Activated naive CD8-positive, alpha-beta T cell treated with anti-CD3 and anti-CD28 coated beads, Interleukin-2, amount 10 ng/mL, durations not matched to agents 7 days and 5 days (primary cell): ENCODE measurements around the gene HCN1. TPM values are rescaled to one million over a fixed set of nuclear protein-coding genes. Genes with fewer than 3 reads are reported as not detected.
"Not testable (repeated sequence)": the region's sequence is repeated elsewhere in the genome, so short reads cannot be mapped to it uniquely, and the experiment has no call there.

Experiments
- ATAC-seq: fragments of 150-1000 bp; cut with Tn5 transposase; one replicate; pipeline ENCODE4 v1.10.0; 2021; ENCODE audit warnings: low read depth, moderate library complexity
- POLR2A ChIA-PET: fragments of 350-600 bp; sonication (Branson Sonifier 250); formaldehyde crosslinking; loops from one replicate; lab custom pipeline; 2021; ENCODE audit warnings: antibody characterized with exemption; lab: Charles Lee
- DNase-seq: peaks from one replicate; pipeline ENCODE4 v3.0.0; 2021
- H3K27ac Mint-ChIP-seq: one replicate; pipeline ENCODE4 v1.8.0; 2022; ENCODE audit warnings: mild to moderate bottlenecking, mixed read lengths
- H3K27me3 Mint-ChIP-seq: one replicate; pipeline ENCODE4 v1.8.0; 2022; ENCODE audit warnings: mild to moderate bottlenecking, moderate library complexity, mixed read lengths
- H3K36me3 Mint-ChIP-seq: one replicate; pipeline ENCODE4 v1.8.0; 2021; ENCODE audit warnings: mild to moderate bottlenecking, mixed read lengths
- H3K4me1 Mint-ChIP-seq: one replicate; pipeline ENCODE4 v1.8.0; 2021; ENCODE audit warnings: mixed read lengths
- H3K4me3 Mint-ChIP-seq: one replicate; pipeline ENCODE4 v1.8.0; 2022; ENCODE audit warnings: mild to moderate bottlenecking, moderate library complexity, mixed read lengths
- H3K9me3 Mint-ChIP-seq: one replicate; pipeline ENCODE4 v1.8.0; 2021; ENCODE audit warnings: mixed read lengths
- total RNA-seq, 2 experiments: library from RNA; stranded (reverse); gene quantifications; one replicate each; pipeline ENCODE4 v1.2.3, GENCODE V29; 2021

The HCN1 gene
- total RNA-seq, 2 experiments from 2014 or later: not detected

DNA sequence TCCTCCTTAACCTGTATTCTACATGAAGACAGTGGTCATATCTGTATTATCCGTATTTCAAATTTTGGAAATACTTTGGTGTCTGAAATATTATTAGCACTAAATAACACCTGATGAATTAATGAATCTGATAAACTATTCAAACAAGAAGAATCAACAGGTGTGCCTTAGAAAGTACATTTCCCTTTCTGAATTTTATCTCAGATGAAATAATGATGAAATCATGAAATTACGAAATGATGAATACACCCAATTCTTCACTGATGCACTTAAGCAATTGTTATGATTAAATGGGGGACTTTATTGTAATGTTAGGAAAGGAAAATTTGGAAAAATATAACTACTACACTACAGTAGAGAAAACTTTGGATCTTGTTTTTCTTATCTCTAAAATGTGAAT is 313.6 kb downstream of the HCN1 start:
- POLR2A ChIA-PET: no interaction called here
- DNase-seq (no peak), ATAC-seq (no peak)
- no peaks in the 10 kb centered on the region for H3K27me3 Mint-ChIP-seq
- H3K36me3 Mint-ChIP-seq: no peaks in the 10 kb centered on the region
- no peak overlapping the region for H3K27ac Mint-ChIP-seq
- H3K4me1 Mint-ChIP-seq: no peaks in the 10 kb centered on the region
- H3K9me3 Mint-ChIP-seq: peaks cover 6% of the 10 kb centered on the region
- no peak overlapping the region for H3K4me3 Mint-ChIP-seq

DNA sequence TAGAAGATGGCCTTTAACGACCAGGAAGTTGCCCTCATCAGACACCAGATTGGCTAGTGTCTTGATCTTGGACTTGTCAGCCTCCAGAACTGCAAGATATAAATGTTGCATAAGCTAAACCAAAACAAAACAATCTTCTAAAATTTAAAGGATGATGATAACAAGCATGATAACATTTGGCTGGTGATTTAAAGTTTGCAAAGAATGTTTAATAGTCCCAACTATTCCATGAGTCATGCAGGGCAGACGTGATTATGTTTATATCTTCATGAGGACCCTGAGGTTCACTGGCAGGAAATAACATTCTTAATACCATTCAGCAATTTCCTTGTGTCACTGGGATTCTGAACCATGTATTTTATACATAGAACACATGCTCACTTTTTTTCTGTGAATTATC is 319.8 kb downstream of the HCN1 start:
- Mint-ChIP-seq H3K4me1 (no peaks in the 10 kb centered on the region), H3K36me3 (no peaks in the 10 kb centered on the region), H3K4me3 (no peak overlapping the region), H3K27ac (no peak overlapping the region), H3K27me3 (no peaks in the 10 kb centered on the region), H3K9me3 (peaks cover 5% of the 10 kb centered on the region)
- ATAC-seq: no peak
- POLR2A ChIA-PET: no interaction called here
- no peak for DNase-seq

DNA sequence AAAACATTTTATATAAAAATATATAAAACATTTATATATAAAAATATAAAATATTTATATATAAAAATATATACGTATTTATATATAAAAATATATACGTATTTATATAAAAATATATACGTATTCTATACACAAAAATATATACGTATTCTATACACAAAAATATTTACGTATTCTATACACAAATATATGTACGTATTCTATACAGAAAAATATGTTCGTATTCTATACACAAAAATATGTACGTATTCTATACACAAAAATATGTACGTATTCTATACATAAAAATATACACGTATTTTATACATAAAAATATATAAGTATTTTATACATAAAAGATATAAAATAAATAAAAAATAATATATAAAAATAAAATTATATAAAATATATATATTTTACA is 323.6 kb downstream of the HCN1 start:
- no peaks in the 10 kb centered on the region for H3K4me1 Mint-ChIP-seq
- POLR2A ChIA-PET: no interaction called here
- ATAC-seq: no peak
- no peak for DNase-seq
- H3K36me3 Mint-ChIP-seq: no peaks in the 10 kb centered on the region
- H3K27me3 Mint-ChIP-seq: no peaks in the 10 kb centered on the region
- peaks cover 7% of the 10 kb centered on the region for H3K9me3 Mint-ChIP-seq
- H3K4me3 Mint-ChIP-seq: no peak overlapping the region
- H3K27ac Mint-ChIP-seq: no peak overlapping the region

DNA sequence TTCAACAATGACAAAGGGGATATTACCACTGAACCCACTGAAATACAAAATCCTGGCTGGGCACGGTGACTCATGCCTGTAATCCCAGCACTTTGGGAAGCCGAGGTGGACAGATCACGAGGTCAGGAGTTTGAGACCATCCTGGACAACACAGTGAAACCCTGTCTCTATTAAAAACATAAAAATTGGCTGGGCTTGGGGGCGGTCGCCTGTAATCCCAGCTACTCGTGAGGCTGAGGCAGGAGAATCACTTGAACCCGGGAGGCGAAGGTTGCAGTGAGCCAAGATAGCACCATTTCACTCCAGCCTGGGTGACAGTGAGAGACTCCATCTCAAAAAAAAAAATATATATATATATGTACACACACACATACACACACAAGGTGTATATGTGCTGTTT is 324.8 kb downstream of the HCN1 start:
- H3K4me3 Mint-ChIP-seq, ATAC-seq, H3K9me3 Mint-ChIP-seq, POLR2A ChIA-PET, H3K27me3 Mint-ChIP-seq, H3K4me1 Mint-ChIP-seq, DNase-seq, H3K27ac Mint-ChIP-seq, H3K36me3 Mint-ChIP-seq: not testable (repeated sequence)

DNA sequence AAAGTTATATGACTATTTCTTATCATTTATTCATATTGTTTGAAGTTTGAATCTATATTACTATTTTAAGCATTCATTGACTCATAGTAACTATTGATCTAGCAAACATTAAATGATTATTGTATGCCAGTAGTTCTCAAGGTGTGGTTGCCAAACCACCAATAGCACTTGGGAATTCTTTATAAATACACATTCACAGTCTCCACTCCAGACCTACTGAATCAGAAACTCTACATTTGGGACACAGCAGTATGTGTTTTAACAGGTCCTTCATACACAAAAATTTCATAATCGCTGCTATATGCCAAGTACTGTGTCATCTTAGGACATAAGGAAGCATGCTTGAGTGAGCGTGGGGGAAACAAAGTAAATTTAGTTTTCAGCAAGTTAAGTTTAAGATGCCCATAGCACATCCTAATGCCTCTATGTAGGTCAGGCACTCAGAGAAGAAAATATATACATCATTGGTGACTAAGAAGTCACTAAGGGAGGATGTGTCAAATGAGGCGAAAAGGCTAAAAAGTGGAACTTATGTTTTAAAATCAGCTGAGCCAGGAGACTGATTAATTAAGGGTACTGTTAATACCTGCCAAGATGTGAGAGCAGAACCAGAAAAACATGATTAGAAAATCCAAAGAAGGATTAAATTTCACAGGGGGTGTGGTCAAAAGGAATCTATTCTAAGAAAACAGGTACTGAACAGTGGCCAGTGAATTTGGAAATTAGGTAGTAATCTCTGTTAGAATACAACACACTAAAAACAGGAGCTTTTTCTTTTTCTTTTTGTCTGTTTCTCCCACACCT is 340.8 kb downstream of the HCN1 start:
- no peak for DNase-seq
- Mint-ChIP-seq H3K36me3 (no peaks in the 10 kb centered on the region), H3K27ac (no peak overlapping the region), H3K4me3 (no peak overlapping the region), H3K4me1 (no peaks in the 10 kb centered on the region), H3K9me3 (peaks cover 5% of the 10 kb centered on the region), H3K27me3 (no peaks in the 10 kb centered on the region)
- POLR2A ChIA-PET: no interaction called here
- no peak for ATAC-seq

DNA sequence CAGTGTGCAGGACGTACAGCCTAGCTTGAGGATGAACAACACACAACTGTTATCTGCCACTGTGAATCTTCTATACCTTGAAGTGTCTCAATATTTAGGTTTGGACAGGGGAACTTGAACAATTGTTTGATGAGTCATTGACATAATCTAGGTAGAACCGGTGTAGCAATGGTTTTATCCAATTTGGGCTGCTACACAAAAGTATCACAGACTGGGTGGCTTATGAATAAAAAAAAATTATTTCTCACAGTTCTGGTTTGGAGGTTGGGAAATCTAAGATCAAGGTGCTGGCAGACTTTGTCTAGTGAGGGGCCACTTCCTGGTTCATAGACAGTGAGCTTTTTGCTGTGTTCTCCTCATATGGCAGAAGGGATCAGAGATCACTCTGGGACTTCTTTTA is 359.7 kb downstream of the HCN1 start:
- POLR2A ChIA-PET: no interaction called here
- H3K27ac Mint-ChIP-seq: no peak overlapping the region
- H3K9me3 Mint-ChIP-seq: peaks cover 6% of the 10 kb centered on the region
- no peak for DNase-seq
- H3K4me1 Mint-ChIP-seq: no peaks in the 10 kb centered on the region
- no peaks in the 10 kb centered on the region for H3K36me3 Mint-ChIP-seq
- no peak for ATAC-seq
- no peaks in the 10 kb centered on the region for H3K27me3 Mint-ChIP-seq
- H3K4me3 Mint-ChIP-seq: no peak overlapping the region

DNA sequence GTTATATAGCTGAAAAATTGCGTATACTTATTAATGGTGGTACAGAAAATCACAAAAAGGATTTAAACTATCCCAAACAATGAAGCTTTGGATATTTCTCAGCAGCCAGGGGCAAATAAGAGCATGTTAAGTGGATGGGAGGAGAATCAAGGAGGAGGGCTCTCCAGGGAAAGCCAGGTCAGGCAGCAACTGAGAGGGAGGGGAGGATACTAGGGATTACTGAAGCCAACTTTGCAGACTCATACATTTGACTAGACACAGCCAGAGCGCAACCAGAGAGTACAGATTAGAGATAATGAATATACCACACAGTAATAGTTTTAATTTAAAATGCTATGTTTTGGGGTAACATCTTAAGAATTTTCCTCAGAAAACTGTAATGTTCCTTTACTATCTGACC is 360.2 kb downstream of the HCN1 start:
- H3K27ac Mint-ChIP-seq: no peak overlapping the region
- no peak overlapping the region for H3K4me3 Mint-ChIP-seq
- DNase-seq (no peak), ATAC-seq (no peak)
- POLR2A ChIA-PET: no interaction called here
- no peaks in the 10 kb centered on the region for H3K4me1 Mint-ChIP-seq
- H3K9me3 Mint-ChIP-seq: peaks cover 5% of the 10 kb centered on the region
- no peaks in the 10 kb centered on the region for H3K27me3 Mint-ChIP-seq
- H3K36me3 Mint-ChIP-seq: no peaks in the 10 kb centered on the region

DNA sequence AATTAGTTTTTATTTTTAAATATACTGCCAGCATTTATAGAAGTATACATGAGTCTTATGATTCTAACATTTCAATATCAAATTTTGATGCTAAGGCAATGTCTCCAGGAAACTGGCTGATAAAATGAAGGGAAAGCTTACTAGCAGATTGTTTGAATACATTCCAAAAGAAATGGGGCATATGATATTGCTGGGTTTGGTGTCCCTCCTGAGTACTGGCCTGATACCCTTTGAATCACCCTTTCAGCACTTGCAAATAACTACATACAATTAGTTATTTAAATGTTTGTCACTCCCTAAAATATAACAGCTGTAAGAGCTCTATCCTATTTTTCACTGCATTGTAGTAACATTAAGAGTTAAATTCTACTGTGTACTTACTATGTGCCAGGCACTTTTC is 360.8 kb downstream of the HCN1 start:
- no peak overlapping the region for H3K4me3 Mint-ChIP-seq
- H3K4me1 Mint-ChIP-seq: no peaks in the 10 kb centered on the region
- ATAC-seq (no peak), DNase-seq (no peak)
- H3K27me3 Mint-ChIP-seq: no peaks in the 10 kb centered on the region
- peaks cover 4% of the 10 kb centered on the region for H3K9me3 Mint-ChIP-seq
- POLR2A ChIA-PET: no interaction called here
- no peaks in the 10 kb centered on the region for H3K36me3 Mint-ChIP-seq
- no peak overlapping the region for H3K27ac Mint-ChIP-seq

DNA sequence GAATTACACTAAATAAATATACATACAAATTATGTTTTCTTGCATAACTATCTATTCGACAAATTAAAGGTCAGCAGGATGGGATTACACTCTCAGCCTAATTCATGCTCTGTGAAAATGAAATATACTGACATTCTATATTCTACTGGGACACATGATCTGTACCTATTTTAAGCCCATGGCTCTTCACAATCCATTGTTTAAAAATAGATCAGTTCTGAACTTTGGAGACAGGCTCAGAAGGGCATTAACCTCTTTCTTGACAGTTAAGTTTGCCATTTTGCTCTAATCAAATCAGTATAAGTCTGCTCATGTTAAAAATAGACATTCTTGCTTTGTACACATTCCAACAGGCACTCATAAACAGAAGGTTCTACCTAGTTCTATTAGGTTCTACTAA is 361.2 kb downstream of the HCN1 start:
- H3K36me3 Mint-ChIP-seq: no peaks in the 10 kb centered on the region
- H3K9me3 Mint-ChIP-seq: peaks cover 4% of the 10 kb centered on the region
- no peak overlapping the region for H3K27ac Mint-ChIP-seq
- H3K4me3 Mint-ChIP-seq: no peak overlapping the region
- H3K27me3 Mint-ChIP-seq: no peaks in the 10 kb centered on the region
- POLR2A ChIA-PET: no interaction called here
- H3K4me1 Mint-ChIP-seq: no peaks in the 10 kb centered on the region
- DNase-seq (no peak), ATAC-seq (no peak)

DNA sequence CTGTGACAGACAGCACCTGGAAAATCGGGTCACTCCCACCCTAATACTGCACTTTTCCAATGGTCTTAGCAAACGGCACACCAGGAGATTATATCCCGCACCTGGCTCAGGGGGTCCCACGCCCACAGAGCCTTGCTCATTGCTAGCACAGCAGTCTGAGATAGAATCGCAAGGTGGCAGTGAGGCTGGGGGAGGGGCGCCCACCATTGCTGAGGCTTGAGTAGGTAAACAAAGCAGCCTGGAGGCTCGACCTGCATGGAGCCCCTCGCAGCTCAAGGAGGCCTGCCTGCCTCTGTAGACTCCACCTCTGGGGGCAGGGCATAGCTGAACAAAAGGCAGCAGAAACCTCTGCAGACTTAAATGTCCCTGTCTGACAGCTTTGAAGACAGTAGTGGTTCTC is 383.6 kb downstream of the HCN1 start:
- DNase-seq, H3K4me3 Mint-ChIP-seq, POLR2A ChIA-PET, H3K27me3 Mint-ChIP-seq, H3K4me1 Mint-ChIP-seq, H3K36me3 Mint-ChIP-seq, H3K27ac Mint-ChIP-seq, ATAC-seq: not testable (repeated sequence)
- H3K9me3 Mint-ChIP-seq: peaks cover 16% of the 10 kb centered on the region

DNA sequence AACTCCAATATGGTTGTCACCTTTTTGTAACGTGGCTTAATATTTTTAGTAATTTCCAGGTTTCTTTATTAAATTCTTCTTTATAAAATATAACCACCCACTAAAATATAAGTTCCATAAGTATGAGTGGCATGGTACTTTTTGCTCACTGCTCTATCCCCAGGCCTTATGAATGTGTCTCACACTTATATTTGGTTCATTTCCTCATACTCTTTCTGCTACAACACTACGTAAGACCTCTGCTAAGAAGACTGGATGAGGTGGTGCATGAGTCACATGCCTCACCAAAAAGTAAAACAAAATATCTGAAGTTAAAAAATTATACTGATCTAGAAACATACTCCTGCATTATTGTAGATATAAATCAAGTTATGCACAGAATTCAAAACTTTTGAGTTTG is 400.9 kb downstream of the HCN1 start:
- no peaks in the 10 kb centered on the region for H3K36me3 Mint-ChIP-seq
- H3K4me3 Mint-ChIP-seq: no peak overlapping the region
- ATAC-seq (no peak), DNase-seq (no peak)
- no peaks in the 10 kb centered on the region for H3K27me3 Mint-ChIP-seq
- POLR2A ChIA-PET: no interaction called here
- H3K9me3 Mint-ChIP-seq: peaks cover 3% of the 10 kb centered on the region
- no peaks in the 10 kb centered on the region for H3K4me1 Mint-ChIP-seq
- H3K27ac Mint-ChIP-seq: no peak overlapping the region

DNA sequence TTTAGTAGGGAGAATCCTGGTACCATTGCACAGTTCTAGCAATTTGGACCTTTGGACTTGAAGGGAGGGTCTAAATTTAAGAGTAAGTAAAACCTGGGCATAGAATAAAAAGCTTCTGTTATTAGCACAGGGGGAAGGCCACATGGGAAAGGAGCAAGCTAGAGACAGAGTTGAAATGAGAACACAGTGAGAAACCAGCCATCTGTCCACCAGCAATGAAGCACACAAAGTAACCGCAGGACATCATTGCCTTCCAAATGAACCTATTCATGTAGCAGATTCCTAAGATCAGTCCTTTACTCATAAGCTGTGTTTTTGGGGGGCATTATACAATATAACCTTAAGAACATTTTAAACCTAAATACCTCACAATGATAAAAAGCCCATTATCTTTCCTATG is 407.4 kb downstream of the HCN1 start:
- no peaks in the 10 kb centered on the region for H3K36me3 Mint-ChIP-seq
- no peak overlapping the region for H3K27ac Mint-ChIP-seq
- DNase-seq: no peak
- H3K4me1 Mint-ChIP-seq: no peaks in the 10 kb centered on the region
- no peak for ATAC-seq
- POLR2A ChIA-PET: no interaction called here
- H3K9me3 Mint-ChIP-seq: peaks cover 4% of the 10 kb centered on the region
- no peaks in the 10 kb centered on the region for H3K27me3 Mint-ChIP-seq
- H3K4me3 Mint-ChIP-seq: no peak overlapping the region

DNA sequence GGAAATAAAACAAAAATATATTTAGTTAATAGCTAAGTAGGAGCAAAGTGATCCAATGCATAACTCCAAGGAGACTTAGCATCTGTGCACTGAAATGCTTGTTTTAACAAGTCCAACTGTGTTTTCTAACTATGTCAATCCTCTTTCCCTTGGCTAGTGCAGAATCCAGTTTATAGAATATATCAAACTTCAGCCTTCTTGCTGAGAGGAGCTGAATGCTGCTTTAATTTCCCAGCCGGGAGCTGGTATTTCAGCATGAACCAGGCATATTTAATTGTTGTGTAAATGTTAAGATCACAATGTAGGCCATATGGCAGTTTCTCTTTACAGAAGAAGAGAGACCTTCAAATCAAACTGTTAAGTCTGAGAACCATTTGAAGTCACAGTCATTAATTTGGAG is 411.7 kb downstream of the HCN1 start:
- no peak overlapping the region for H3K27ac Mint-ChIP-seq
- H3K27me3 Mint-ChIP-seq: no peaks in the 10 kb centered on the region
- H3K9me3 Mint-ChIP-seq: peaks cover 7% of the 10 kb centered on the region
- no peaks in the 10 kb centered on the region for H3K4me1 Mint-ChIP-seq
- DNase-seq (no peak), ATAC-seq (no peak)
- POLR2A ChIA-PET: no interaction called here
- no peak overlapping the region for H3K4me3 Mint-ChIP-seq
- H3K36me3 Mint-ChIP-seq: no peaks in the 10 kb centered on the region

DNA sequence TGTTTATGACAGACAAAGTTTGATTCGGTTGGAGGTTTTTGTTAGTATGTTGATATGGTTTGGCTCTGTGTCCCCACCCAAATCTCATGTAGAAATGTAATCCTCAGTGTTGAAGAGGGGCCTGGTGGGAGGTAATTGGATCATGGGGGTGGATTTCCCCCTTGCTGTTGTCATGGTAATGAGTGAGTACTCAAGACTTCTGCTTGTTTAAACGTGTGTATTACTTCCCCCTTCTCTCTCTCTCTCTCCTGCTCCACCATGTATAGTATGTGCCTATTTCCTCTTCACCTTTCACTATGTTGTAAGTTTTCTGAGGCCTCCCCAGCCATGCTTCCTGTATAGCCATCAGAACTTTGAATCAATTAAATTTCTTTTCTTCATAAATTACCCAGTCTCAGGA is 415.1 kb downstream of the HCN1 start:
- peaks cover 9% of the 10 kb centered on the region for H3K9me3 Mint-ChIP-seq
- H3K4me3 Mint-ChIP-seq: no peak overlapping the region
- ATAC-seq: no peak

More for the DNA sequence above, 415.1 kb downstream of the HCN1 start:
- no peaks in the 10 kb centered on the region for H3K4me1 Mint-ChIP-seq
- H3K36me3 Mint-ChIP-seq: no peaks in the 10 kb centered on the region
- POLR2A ChIA-PET: no interaction called here
- H3K27me3 Mint-ChIP-seq: no peaks in the 10 kb centered on the region
- DNase-seq: no peak
- no peak overlapping the region for H3K27ac Mint-ChIP-seq
